Stimulated activated CD4-positive, alpha-beta T cell treated with anti-CD3 and anti-CD28 coated beads, TNF-alpha, amount 100 ng/mL, for 48 hours (primary cell): ENCODE results near the gene SPG7.
"Not testable (repeated sequence)": the region's sequence is repeated elsewhere in the genome, so short reads cannot be mapped to it uniquely, and the experiment has no call there.

Experiments
- DNase-seq, 3 donors: peaks; one replicate each; pipeline ENCODE4 v3.0.0-alpha.2; 2020; ENCODE audit warnings: low read depth in 3 of 3

The SPG7 gene

DNA sequence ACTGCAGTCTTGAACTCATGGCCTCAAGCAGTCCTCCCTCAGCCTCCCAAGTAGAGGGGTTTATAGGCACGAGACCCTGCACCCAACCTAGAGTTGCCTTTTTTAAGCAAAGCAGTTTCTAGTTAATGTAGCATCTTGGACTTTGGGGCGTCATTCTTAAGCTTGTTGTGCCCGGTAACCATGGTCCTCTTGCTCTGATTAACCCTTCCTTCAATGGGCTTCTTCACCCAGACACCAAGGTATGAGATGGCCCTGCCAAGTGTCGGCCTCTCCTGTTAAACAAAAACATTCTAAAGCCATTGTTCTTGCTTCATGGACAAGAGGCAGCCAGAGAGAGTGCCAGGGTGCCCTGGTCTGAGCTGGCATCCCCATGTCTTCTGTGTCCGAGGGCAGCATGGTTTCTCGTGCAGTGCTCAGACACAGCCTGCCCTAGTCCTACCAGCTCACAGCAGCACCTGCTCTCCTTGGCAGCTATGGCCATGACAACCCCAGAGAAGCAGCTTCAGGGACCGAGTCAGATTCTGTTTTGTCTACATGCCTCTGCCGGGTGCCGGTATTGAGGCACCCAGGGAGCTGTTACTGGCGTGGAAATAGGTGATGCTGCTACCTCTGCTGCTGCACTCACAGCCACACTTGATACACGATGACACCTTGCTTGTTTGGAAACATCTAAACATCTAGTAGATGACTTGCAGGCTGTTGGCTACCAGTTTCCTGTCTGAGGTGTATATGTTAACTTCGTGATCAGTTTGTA, 55.6 kb downstream of the SPG7 start:
- DNase-seq, result no peak

DNA sequence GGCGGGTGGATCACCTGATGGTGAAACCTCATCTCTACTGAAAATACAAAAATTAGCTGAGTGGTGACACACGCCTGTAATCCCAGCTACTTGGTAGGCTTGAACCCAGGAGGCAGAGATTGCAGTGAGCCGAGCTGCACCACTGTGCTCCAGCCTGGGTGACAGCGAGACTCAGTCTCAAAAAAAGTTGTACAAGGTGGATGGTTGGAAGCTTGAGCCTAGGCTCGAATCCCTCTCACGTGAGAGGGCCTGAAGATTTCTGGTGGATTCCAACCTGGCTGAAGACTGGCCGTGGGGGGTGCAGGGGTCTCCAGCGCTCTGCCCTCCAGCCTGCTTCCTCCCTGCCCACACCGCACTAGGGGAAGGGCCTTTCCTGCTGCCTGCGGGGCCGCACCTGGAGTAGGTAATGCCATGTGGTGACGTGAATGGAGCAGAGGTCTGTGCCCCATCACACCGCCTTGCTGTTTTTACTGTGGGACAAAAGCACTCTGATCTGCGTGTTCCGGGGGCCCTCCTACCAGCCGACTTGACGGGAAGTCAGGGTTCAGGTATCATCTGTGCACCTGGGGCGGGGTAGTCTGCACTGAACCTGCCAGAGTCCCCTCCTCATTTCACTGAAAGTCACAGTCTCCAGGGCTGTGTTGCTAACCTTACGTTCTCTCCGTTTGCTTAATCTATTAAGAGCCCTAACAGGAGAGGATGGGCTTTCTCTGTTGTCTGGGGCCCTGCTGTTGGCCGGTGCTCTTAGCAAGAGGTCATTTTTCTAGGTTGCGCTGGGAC, 56.5 kb downstream of the SPG7 start:
- no peak for DNase-seq

GRCh38 chr16:89565256-89565505, 57.0 kb downstream of the SPG7 start:
- no peak for DNase-seq

DNA sequence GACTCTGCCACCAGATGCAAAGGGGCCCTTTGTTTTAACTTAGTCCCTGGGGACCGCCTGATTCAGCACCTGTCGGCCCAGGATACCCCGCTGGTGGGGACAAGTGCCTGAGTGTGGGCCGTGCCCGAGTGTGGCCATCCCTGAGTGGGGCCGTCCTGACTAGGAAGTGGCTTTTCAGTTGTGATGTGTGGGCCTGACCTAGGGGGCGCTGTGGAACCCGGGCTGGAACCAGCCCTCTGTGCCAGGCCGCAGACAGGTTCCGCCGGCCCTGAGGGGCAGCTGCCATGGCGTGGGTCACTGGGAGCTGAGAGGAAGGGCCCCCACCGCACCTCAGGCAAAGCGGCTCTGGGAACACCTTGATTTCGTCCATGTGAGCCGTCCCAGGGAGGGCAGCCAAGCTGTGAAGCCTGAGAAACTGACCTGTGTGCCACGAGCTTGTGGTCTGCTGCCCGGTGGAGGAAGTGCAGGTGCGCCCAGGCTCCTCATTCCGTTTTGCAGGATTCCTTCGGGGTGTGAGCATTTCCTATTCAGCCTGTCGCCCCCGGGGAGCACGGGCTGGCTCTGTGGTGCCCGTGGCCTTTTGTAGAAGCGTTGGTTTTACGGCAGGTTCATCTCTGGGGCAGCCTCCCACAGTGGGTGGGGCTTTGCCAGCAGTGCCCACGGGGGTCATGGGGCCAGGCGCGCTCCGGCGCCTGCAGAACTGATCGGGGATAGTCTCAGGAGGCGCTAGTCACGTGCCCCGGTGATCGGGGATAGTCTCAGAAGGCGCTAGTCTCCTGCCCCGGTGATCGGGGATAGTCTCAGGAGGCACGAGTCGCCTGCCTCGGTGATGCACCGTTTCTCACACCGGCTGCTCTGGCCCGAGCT, 57.5 kb downstream of the SPG7 start:
- DNase-seq, result peak in 1 of 3 donors; percentile 57

DNA sequence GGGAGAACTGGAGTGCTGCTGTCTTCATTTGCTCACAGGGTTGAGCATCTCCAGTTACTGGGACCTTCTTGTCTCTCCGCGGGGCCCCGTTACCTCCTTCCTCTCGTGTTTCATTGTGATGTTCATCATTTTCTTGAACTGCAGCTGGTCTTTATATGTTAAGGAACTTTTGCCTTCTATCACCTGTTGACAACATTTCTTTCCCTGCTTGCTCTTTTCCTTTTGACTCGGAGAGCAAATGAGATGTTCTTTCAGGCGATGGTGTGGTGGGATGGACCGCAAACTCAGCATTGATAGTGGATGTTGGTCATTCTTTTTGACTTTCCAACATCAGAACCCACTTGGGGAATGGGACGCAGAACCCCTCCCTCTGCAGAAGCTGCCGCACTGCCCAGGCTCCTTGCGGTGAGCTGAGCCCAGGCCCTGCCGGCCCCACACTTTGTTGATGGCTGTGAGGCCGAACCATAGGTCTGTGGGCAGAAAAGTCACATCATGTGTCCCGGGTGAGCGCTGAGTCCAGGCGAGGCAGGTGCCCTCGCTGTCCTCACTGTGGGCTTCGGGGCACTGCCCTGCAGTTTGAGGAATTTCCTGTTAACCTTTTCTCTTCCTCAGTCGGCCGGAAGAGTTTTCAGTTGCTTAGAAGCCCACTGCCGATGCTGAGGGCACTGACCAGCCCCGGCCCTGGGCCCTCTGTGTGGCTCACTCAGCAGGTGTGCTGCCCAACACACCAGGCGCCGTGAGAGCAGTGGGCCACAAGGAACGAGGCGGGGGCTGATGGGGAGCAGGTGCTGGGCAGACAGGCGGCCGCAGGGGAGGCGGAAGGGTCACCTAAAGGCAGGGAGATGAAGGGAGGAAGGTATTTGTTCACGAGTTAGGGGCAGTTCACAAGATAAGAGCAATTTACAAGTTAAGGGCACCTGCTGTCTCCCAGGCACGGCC, 59.7 kb downstream of the SPG7 start:
- DNase-seq, result no peak

- DNase-seq, result no peak
These were observed 61.5 kb downstream of the SPG7 start for GRCh38 chr16:89569506-89570341.

GRCh38 chr16:89570342-89570923, 62.2 kb downstream of the SPG7 start:
- no peak for DNase-seq

DNA sequence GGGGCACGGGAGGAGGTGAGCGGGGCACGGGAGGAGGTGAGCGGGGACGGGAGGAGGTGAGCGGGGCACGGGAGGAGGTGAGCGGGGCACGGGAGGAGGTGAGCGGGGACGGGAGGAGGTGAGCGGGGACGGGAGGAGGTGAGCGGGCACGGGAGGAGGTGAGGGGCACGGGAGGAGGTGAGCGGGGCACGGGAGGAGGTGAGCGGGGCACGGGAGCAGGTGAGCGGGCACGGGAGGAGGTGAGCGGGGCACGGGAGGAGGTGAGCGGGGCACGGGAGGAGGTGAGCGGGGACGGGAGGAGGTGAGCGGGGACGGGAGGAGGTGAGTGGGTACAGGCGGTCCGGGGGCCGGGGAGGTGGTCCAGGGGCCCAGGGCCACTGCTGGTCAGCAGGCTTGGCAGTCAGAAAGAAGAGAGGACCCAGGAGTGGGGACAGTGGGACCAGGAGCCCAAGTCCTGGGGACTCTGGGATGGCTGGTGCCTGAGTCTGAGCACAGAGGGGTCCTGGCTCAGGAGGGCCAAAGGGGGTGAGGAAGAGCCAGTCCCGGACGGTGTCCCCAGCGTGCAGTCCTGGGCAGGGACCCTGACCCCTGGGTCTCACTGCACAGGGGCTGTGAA, 62.9 kb downstream of the SPG7 start:
- not testable (repeated sequence) for DNase-seq

DNA sequence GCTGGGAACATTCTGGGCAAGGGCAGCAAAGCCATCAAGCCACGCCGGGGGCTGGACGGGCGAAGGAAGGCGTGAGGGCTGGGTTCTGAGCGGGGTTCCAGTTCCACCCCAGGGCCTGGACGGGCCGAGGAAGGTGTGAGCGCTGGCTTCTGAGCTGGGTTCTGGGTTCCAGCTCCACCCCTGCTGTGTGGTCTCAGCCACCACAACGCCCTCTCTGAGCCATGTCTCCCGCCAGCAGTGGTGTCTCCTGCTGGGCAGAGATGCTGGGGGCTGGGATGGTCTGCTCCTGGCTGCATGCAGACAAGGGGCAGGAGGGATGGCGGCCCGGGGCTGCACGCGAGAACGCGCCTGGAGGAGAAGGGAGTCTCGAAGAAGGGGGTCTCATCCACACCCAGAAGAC, 63.4 kb downstream of the SPG7 start:
- DNase-seq, result no peak

DNA sequence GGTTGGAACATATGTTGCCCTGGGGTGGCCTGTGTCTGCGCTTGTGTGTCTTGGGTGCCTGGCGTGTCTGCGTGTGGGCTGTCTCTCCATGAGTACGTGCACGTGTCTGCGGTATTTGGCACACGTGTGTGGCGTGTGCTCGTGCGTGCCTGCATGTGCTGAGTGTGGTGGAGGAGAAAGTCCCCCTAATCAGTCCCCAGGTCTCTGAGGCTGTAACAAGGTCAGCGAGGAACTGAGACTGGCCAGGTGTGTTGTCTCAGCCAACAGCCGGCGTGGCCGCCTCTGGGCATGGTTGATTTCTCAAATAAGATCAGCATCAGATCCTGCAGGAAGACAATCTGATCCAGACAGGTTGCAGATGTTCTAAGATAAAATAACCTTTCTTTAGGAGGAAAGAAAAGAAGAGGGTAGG, 63.9 kb downstream of the SPG7 start:
- DNase-seq, result no peak

DNA sequence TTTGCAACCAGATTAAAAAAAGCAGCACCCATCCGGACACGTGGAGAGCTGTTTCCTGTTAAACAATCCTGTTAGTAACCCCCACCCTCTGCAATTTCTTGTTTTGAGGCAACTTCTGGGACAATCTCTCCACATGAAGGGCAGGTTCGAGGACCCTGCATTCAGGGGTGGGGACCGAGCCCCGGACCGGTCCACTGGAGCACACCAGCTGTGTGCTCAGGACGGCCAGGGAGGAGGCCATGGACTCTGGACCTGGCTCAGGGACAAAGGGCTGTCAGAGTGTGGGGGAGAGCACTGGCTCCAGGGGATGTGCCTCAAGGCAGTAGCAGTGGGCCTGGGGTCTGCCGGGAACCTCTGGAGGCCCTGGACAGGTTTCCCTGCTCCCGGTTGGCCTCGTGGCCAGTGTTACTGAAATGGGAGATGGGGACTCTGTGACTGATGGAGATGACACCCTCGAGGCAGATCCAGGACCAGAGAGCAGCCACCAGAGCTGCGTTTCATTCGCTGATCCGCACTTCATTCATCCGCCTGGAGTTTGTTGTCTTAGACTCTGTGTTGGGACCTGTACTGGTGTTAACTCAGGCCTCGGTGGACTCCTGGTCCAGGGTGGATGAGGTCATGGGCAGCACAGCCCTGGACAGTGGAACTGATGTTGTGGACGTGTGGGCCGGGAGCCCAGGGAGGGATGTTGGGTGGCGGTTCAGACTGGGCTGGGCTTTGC, 64.4 kb downstream of the SPG7 start:
- DNase-seq, result no peak

GRCh38 chr16:89573826-89574680, 65.8 kb downstream of the SPG7 start:
- no peak for DNase-seq

- peak in 2 of 3 donors; percentile 37 to 38 for DNase-seq
These were observed 66.6 kb downstream of the SPG7 start for GRCh38 chr16:89574681-89575246.

DNA sequence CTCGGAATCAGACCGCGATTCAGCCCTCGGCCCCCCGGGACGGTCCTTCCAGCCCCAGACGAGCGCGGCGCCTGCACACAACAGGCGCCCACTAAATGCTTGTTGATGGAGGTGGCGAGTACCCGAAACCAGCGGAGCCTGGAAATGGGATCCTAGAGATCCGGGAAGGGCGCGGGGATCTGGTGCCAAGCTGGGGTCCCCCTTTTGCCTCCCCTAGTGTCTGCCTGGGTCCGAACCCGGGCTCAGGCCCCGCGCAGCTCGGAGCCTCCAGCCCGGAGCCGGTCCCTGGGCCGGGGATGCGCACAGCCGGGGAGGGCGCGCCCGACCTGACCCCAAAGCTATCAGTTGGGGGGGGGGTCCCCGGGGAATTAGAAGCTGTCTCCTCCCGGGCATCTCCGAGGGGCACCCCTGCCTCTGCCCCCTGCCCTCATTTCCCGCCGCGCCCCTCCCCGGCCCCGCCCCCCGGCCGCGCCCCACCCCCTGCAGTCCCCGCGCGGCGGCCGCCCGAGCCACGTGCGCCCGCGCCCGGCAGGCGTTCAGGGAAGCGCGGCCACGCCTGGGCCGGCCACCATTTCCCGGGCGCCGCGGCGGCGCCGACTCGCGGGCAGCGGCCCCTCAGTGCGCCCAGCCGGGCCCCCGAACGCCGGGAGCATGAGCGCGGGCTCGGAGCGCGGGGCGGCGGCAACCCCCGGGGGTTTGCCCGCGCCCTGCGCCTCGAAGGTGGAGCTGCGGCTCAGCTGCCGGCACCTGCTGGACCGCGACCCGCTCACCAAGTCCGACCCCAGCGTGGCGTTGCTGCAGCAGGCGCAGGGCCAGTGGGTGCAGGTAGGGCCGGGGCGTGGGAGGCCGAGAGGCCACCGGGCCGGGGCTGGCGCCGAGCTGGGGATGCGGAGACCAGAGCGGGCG, 67.3 kb downstream of the SPG7 start, which contains the start of gene CPNE7:
TSS of gene CPNE7 (plus strand) at position 512 of the 906 bp plus-strand sequence. CDS start at position 652, 140 bp downstream.
- no peak for DNase-seq

DNA sequence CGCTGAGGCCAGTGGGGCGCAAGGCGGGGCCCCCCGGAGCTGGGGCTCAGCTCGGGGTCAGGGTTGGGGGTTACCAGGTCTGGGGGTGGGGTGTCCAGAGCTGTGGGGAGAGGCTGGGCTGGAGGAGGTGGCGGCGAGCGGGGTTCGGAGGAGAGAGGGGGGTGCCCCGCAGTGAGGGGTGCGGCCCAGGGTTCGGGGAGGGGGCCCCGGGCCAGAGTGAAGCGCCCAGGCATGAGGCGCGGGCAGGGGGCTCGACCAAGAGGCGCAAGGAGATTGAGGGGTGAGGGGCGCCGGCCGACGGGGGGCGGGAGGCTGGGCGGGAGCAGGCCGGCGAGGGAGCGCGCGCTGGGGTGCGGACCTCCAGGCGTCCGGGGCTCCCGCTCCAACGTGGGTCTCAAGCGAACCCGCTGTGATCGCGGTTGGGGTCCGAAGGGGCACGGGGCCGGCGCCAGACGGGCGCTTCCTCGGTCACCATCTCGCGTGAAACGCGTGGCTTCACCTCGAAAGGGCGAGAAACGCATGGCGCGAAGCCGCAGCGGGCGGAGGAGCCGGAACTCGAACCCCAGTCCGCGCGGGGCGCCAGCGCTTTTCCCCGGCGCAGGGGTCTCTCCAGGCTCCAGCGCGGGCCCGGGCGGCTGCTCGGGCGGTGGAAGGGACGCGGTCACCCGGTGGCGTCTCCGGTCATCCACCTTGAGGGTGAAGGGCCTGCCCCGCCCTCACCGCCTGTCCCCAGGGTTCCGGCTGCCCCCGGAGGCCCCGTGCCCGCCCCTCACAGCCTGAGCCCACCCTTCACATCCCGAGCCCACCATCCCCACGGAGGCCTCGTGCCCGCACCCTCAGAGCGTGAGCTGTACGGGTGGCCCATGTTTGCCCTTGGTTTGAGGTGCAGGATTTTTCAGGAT, 68.2 kb downstream of the SPG7 start:
- DNase-seq, result no peak
